Fibroblast of lung (primary cell): ENCODE results near the gene RASGRF2. TPM values are rescaled to one million over a fixed set of nuclear protein-coding genes. Genes with fewer than 3 reads are reported as not detected.
"Not testable (repeated sequence)": the region's sequence is repeated elsewhere in the genome, so short reads cannot be mapped to it uniquely, and the experiment has no call there.

Source experiments
- DNase-seq, 2 donors: peaks; one replicate each; pipeline versions ENCODE4 v3.0.0 to v3.0.0-alpha.2; 2010; ENCODE audit warnings: low read depth in 2 of 2
- H2AFZ ChIP-seq: 2 replicates; pipeline ENCODE4 v1.5.1; 2012; ENCODE audit warnings: low read length, control low read depth, inconsistent platforms
- H3K27ac ChIP-seq: 2 replicates; pipeline ENCODE4 v1.5.1; 2011; ENCODE audit warnings: low read length, control low read depth; ENCODE audit not compliant: insufficient read depth
- H3K27me3 ChIP-seq: 2 replicates; pipeline ENCODE4 v1.5.1; 2011; ENCODE audit warnings: mild to moderate bottlenecking, low read length; ENCODE audit not compliant: control insufficient read depth, insufficient read depth
- H3K36me3 ChIP-seq: 2 replicates; pipeline ENCODE4 v1.5.1; 2011; ENCODE audit warnings: low read length; ENCODE audit not compliant: control insufficient read depth, insufficient read depth
- H3K4me1 ChIP-seq: 2 replicates; pipeline ENCODE4 v1.5.1; 2011; ENCODE audit warnings: low read length; ENCODE audit not compliant: control insufficient read depth, insufficient read depth; ENCODE audit errors: extremely low read depth
- H3K4me2 ChIP-seq: 2 replicates; pipeline ENCODE4 v1.5.1; 2011; ENCODE audit warnings: low read length, control low read depth; ENCODE audit not compliant: insufficient read depth; ENCODE audit errors: extremely low read depth
- H3K4me3 ChIP-seq, 4 experiments: fragments of 200-600 bp in 1 of 4; sonication (generic) in 1 of 4; replicated peaks in 1 of 4; 2 replicates each; pipeline ENCODE4 v1.5.1; 2011 to 2016; ENCODE audit warnings: low read length in 4 of 4, low read depth in 3 of 4, mild to moderate bottlenecking in 3 of 4, control low read depth in 2 of 4, inconsistent platforms in 1 of 4, mixed read lengths in 1 of 4; ENCODE audit not compliant: insufficient read depth in 1 of 4; ENCODE audit errors: control extremely low read depth in 1 of 4
- H3K79me2 ChIP-seq: 2 replicates; pipeline ENCODE4 v1.5.1; 2012; ENCODE audit warnings: mild to moderate bottlenecking, low read length, inconsistent platforms; ENCODE audit not compliant: control insufficient read depth, insufficient read depth
- H3K9ac ChIP-seq: 2 replicates; pipeline ENCODE4 v1.5.1; 2011; ENCODE audit warnings: mild to moderate bottlenecking, low read length, control low read depth; ENCODE audit not compliant: insufficient read depth
- H3K9me3 ChIP-seq: 2 replicates; pipeline ENCODE4 v1.5.1; 2012; ENCODE audit warnings: low read depth, low read length; ENCODE audit not compliant: control insufficient read depth, insufficient read depth
- H4K20me1 ChIP-seq: 2 replicates; pipeline ENCODE4 v1.5.1; 2011; ENCODE audit warnings: low read length; ENCODE audit not compliant: control insufficient read depth, insufficient read depth; ENCODE audit errors: extremely low read depth
- CTCF ChIP-seq, 2 donors: IDR thresholded peaks in 1 of 2; conservative IDR thresholded peaks in 1 of 2; 1 replicate in 1 of 2; 2 replicates in 1 of 2; pipeline ENCODE4 v1.5.1; 2011 to 2012; ENCODE audit warnings: low read length in 2 of 2, control low read depth in 1 of 2, inconsistent platforms in 1 of 2, low read depth in 1 of 2, mild to moderate bottlenecking in 1 of 2
- EZH2 ChIP-seq: IDR thresholded peaks from 2 replicates; pipeline ENCODE4 v1.5.1; 2012; ENCODE audit warnings: low read length, control low read depth, mild to moderate bottlenecking; ENCODE audit errors: missing control alignments
- polyA plus RNA-seq, 2 donors: library from polyadenylated mRNA; depleted of rRNA in 1 of 2; stranded (reverse) in 1 of 2; unstranded in 1 of 2; fragments of >200 nt; gene quantifications; 2 replicates each; pipeline ENCODE4 v1.2.1, GENCODE V29; 2011 to 2012; ENCODE audit warnings: missing spikeins in 1 of 2
- total RNA-seq: library from RNA; depleted of rRNA; stranded (reverse); fragments of >200 nt; gene quantifications from 2 replicates; pipeline ENCODE4 v1.2.1, GENCODE V29; 2014

The RASGRF2 gene
- total and polyA plus RNA-seq, 2 donors (not counting 1 experiment from before 2014, with no cell fraction given) = 3.5 to 19.5 TPM

DNA sequence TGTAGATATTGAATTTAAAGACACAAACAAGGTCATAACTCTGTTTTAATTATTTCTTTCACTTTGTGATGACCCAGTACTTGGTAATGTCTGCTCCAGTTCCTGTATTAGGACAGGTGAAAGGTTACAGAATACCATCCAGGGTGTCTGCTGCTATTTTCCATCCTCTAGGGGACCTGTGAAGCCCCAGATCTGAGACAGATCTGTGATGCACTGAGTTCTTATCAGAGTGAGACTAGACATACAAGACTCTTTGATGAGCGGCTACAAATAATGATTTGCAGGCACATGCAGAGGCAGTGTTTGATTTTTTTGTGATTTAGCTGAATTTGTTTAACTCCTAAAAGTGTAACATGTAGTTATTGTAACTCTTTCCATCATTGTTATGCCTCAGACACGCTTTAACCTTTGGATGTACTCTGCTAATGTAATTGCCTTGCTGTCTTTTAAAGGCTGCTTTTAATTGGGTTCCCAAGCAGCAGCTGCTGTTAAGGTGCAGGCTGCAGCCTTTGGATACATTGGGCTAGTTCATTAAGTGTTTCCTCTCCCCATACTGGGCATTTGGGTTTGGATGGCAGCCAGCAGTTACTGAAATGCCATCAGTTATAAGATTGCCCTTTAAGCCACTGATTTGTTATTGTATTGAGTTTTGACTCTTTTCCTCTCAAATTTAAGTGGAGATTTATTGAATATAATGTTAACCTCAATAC is 63.3 kb downstream of the RASGRF2 start:
- no peaks in the 10 kb centered on the region for H3K36me3 ChIP-seq
- TF ChIP-seq EZH2 = no peak
- TF ChIP-seq CTCF (conservative IDR thresholded peaks at IDR 0.05 in 1 of 2, IDR thresholded peaks at IDR 0.05 in 1 of 2; ENCODE audit: low read depth in 1 of 2, low read length in 2 of 2) = no peak
- no peaks in the 10 kb centered on the region for H3K27me3 ChIP-seq
- H3K9ac ChIP-seq = no peak overlapping the region
- no peak overlapping the region for H3K27ac ChIP-seq
- H4K20me1 ChIP-seq = no peaks in the 10 kb centered on the region
- no peaks in the 10 kb centered on the region for H3K9me3 ChIP-seq
- no peaks in the 10 kb centered on the region for H3K4me1 ChIP-seq
- peaks cover 2% of the 10 kb centered on the region for H3K79me2 ChIP-seq
- no peak overlapping the region for H3K4me3 ChIP-seq
- H3K4me2 ChIP-seq = no peak overlapping the region
- DNase-seq = peak in 1 of 2 donors; percentile 17
- H2AFZ ChIP-seq = no peak overlapping the region

DNA sequence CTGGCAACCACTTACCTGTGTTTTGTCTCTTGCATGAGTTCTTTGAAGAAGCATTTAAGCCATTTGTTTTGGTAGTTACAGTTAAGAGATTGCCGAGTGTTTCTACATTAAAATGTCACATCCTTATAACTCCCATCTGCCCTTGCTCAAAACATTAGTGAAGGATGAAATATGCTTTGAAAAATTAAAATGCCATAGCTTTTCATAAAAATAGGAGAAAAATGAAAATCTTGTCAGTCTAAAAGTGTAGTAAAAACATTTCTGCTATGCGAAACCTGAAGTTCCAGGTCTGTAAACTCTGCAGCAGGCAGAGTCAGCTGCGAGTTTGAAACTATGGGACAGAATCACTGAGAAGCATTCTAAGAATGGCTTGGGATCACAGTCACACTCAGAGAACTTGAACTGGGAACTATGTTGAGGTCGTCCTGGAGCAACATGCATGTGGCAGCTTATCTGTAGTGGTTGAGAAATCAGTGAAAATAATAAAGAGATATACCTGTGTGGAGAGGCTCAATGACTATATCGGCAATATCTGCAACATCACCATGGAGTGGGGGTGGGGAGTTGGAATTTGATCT is 67.4 kb downstream of the RASGRF2 start:
- Histone ChIP-seq H3K27ac (no peak overlapping the region), H3K4me2 (no peak overlapping the region), H3K27me3 (no peaks in the 10 kb centered on the region)

DNA sequence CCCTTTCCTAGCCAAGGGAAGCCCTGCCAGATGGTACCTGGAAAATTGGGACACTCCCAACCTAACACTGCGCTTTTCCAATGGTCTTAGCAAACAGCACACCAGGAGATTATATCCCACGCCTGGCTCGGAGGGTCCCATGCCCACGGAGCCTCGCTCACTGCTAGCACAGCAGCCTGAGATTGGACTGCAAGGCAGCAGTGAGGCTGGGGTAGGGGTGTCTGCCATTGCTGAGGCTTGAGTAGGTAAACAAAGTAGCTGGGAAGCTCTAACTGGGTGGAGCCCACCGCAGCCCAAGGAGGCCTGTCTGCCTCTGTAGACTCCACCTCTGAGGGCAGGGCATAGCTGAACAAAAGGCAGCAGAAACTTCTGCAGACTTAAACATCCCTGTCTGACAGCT is 68.7 kb downstream of the RASGRF2 start:
- H3K9ac ChIP-seq, H2AFZ ChIP-seq, H3K9me3 ChIP-seq, H3K4me3 ChIP-seq, DNase-seq, H3K4me2 ChIP-seq, H4K20me1 ChIP-seq, H3K79me2 ChIP-seq, H3K36me3 ChIP-seq, H3K27me3 ChIP-seq, H3K4me1 ChIP-seq, H3K27ac ChIP-seq: not testable (repeated sequence)

More for the DNA sequence above, 67.4 kb downstream of the RASGRF2 start:
- no peak overlapping the region for H3K9ac ChIP-seq
- H4K20me1 ChIP-seq = no peaks in the 10 kb centered on the region
- TF ChIP-seq CTCF (conservative IDR thresholded peaks at IDR 0.05 in 1 of 2, IDR thresholded peaks at IDR 0.05 in 1 of 2; ENCODE audit: low read depth in 1 of 2, low read length in 2 of 2) (no peak), EZH2 (no peak)
- no peaks in the 10 kb centered on the region for H3K36me3 ChIP-seq
- H3K4me3 ChIP-seq = no peak overlapping the region
- no peak for DNase-seq
- no peak overlapping the region for H2AFZ ChIP-seq
- H3K4me1 ChIP-seq = no peaks in the 10 kb centered on the region
- no peaks in the 10 kb centered on the region for H3K9me3 ChIP-seq
- H3K79me2 ChIP-seq = no peaks in the 10 kb centered on the region

- not testable (repeated sequence) for H3K27me3 ChIP-seq, H2AFZ ChIP-seq, H3K9me3 ChIP-seq, H3K9ac ChIP-seq, H4K20me1 ChIP-seq, H3K79me2 ChIP-seq, DNase-seq, H3K27ac ChIP-seq, H3K4me1 ChIP-seq, H3K4me3 ChIP-seq, H3K36me3 ChIP-seq, H3K4me2 ChIP-seq
Observed at GRCh38 chr5:81029736-81030135, 69.6 kb downstream of the RASGRF2 start.

DNA sequence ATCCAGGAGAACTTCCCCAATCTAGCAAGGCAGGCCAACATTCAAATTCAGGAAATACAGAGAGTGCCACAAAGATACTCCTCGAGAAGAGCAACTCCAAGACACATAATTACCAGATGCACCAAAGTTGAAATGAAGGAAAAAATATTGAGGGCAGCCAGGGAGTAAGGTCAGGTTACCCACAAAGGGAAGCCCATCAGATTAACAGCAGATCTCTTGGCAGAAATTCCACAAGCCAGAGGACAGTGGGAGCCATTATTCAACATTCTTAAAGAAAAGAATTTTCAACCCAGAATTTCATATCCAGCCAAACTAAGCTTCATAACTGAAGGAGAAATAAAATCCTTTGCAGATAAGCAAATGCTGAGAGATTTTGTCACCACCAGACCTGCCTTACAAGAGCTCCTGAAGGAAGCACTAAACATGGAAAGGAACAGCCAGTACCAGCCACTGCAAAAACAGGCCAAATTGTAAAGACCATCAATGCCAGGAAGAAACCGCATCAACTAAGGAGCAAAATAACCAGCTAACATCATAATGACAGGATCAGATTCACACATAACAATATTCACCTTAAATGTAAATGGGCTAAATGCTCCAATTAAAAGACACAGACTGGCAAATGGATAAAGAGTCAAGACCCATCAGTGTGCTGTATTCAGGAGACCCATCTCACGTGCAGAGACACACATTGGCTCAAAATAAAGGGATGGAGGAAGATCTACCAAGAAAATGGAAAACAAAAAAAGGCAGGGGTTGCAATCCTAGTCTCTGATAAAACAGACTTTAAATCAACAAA is 70.3 kb downstream of the RASGRF2 start:
- not testable (repeated sequence) for H3K27ac ChIP-seq, H3K79me2 ChIP-seq, H3K9ac ChIP-seq, H3K27me3 ChIP-seq, H3K36me3 ChIP-seq, H3K4me2 ChIP-seq, H3K4me3 ChIP-seq, H4K20me1 ChIP-seq, H3K9me3 ChIP-seq, H3K4me1 ChIP-seq, DNase-seq, H2AFZ ChIP-seq
